CD8-positive, alpha-beta memory T cell (primary cell): Measurements from ENCODE around the gene CACNA1E. TPM values are rescaled to one million over a fixed set of nuclear protein-coding genes. Genes with fewer than 3 reads are reported as not detected.

Source experiments
- CTCF ChIA-PET: fragments of 350-600 bp; sonication (Branson Sonifier 250); formaldehyde crosslinking; loops from one replicate; lab custom pipeline; 2021; ENCODE audit warnings: antibody characterized with exemption; lab: Charles Lee
- POLR2A ChIA-PET: fragments of 350-600 bp; sonication (Branson Sonifier 250); formaldehyde crosslinking; loops from one replicate; lab custom pipeline; 2021; ENCODE audit warnings: antibody characterized with exemption; lab: Charles Lee
- DNase-seq, 5 donors: peaks; one replicate each; pipeline versions ENCODE4 v3.0.0 to v3.0.0-alpha.2; 2020 to 2022; ENCODE audit warnings: mixed read lengths in 1 of 5
- H3K27ac ChIP-seq: one replicate; pipeline ENCODE4 v1.7.0; 2013; ENCODE audit warnings: low read depth, mild to moderate bottlenecking, low read length, moderate library complexity
- H3K27me3 ChIP-seq: 2 replicates; pipeline ENCODE4 v1.7.0; 2013; ENCODE audit warnings: low read length, mild to moderate bottlenecking; ENCODE audit not compliant: insufficient read depth, poor library complexity, severe bottlenecking
- H3K36me3 ChIP-seq: 2 replicates; pipeline ENCODE4 v1.7.0; 2013; ENCODE audit warnings: mild to moderate bottlenecking, low read length, moderate library complexity; ENCODE audit not compliant: insufficient read depth
- H3K4me1 ChIP-seq: 2 replicates; pipeline ENCODE4 v1.7.0; 2013; ENCODE audit warnings: mild to moderate bottlenecking, low read length, moderate library complexity; ENCODE audit not compliant: insufficient read depth
- H3K4me3 ChIP-seq: 2 replicates; pipeline ENCODE4 v1.7.0; 2013; ENCODE audit warnings: mild to moderate bottlenecking, low read length
- H3K9me3 ChIP-seq: 2 replicates; pipeline ENCODE4 v1.7.0; 2013; ENCODE audit warnings: mild to moderate bottlenecking, low read length
- H3K27ac Mint-ChIP-seq, 8 donors: one replicate each; pipeline ENCODE4 v1.8.0; 2020 to 2021; ENCODE audit warnings: mixed read lengths in 8 of 8, mild to moderate bottlenecking in 6 of 8, inconsistent platforms in 3 of 8, moderate library complexity in 3 of 8
- H3K27me3 Mint-ChIP-seq, 2 donors: one replicate each; pipeline ENCODE4 v1.8.0; 2020 to 2021; ENCODE audit warnings: mixed read lengths in 2 of 2, mild to moderate bottlenecking in 1 of 2, moderate library complexity in 1 of 2
- H3K36me3 Mint-ChIP-seq, 3 donors: one replicate each; pipeline ENCODE4 v1.8.0; 2020 to 2021; ENCODE audit warnings: mixed read lengths in 3 of 3, inconsistent platforms in 1 of 3, mild to moderate bottlenecking in 1 of 3
- H3K4me1 Mint-ChIP-seq, 3 donors: one replicate each; pipeline ENCODE4 v1.8.0; 2020 to 2021; ENCODE audit warnings: mixed read lengths in 3 of 3, inconsistent platforms in 1 of 3, mild to moderate bottlenecking in 1 of 3
- H3K4me3 Mint-ChIP-seq, 7 donors: one replicate each; pipeline ENCODE4 v1.8.0; 2020 to 2021; ENCODE audit warnings: mixed read lengths in 7 of 7, mild to moderate bottlenecking in 6 of 7, moderate library complexity in 4 of 7, inconsistent platforms in 2 of 7
- H3K9me3 Mint-ChIP-seq, 5 donors: one replicate each; pipeline ENCODE4 v1.8.0; 2020 to 2022; ENCODE audit warnings: mixed read lengths in 5 of 5, mild to moderate bottlenecking in 3 of 5, moderate library complexity in 2 of 5, inconsistent platforms in 1 of 5
- polyA plus RNA-seq: library from polyadenylated mRNA; unstranded; fragments of 300-500 nt; fragmentation: Illumina TruSeq; gene quantifications from one replicate; pipeline ENCODE4 v1.2.3, GENCODE V29; 2021
- total RNA-seq, 2 experiments: library from RNA; stranded (reverse); gene quantifications; one replicate each; pipeline ENCODE4 v1.2.3, GENCODE V29; 2021

Gene CACNA1E
- total and polyA plus RNA-seq, 3 experiments from 2014 or later, result not detected

GRCh38 chr1:181451661-181452230 is 31.6 kb upstream of the CACNA1E start:
- Mint-ChIP-seq H3K9me3 (peaks cover 0 to under 1% (median 0%) of the 10 kb centered on the region in 5 donors), H3K36me3 (no peaks in the 10 kb centered on the region), H3K27me3 (peaks cover 2 to 15% of the 10 kb centered on the region in 2 donors), H3K4me3 (no peak overlapping the region), H3K27ac (no peak overlapping the region), H3K4me1 (no peaks in the 10 kb centered on the region)
- CTCF ChIA-PET, result no interaction called here
- POLR2A ChIA-PET, result no interaction called here
- Histone ChIP-seq H3K9me3 (no peaks in the 10 kb centered on the region), H3K36me3 (no peaks in the 10 kb centered on the region), H3K27ac (no peak overlapping the region), H3K4me3 (no peak overlapping the region), H3K4me1 (no peaks in the 10 kb centered on the region), H3K27me3 (no peaks in the 10 kb centered on the region)
- DNase-seq, result no peak

- H3K9me3 ChIP-seq, result no peaks in the 10 kb centered on the region
- H3K27me3 ChIP-seq, result no peaks in the 10 kb centered on the region
- no peaks in the 10 kb centered on the region for H3K4me1 Mint-ChIP-seq
- DNase-seq, result no peak
- peaks cover 2 to 23% of the 10 kb centered on the region in 2 donors for H3K27me3 Mint-ChIP-seq
- no peak overlapping the region for H3K4me3 Mint-ChIP-seq
- ChIA-PET POLR2A (interaction anchor here (0.5 kb wide), 1 partner anchor 29 kb away, joined by 4 read pairs; no protein-coding TSS in a partner anchor), CTCF (no interaction called here)
- no peak overlapping the region for H3K27ac Mint-ChIP-seq
- H3K27ac ChIP-seq, result no peak overlapping the region
- no peak overlapping the region for H3K4me3 ChIP-seq
- H3K4me1 ChIP-seq, result no peaks in the 10 kb centered on the region
- no peaks in the 10 kb centered on the region for H3K36me3 Mint-ChIP-seq
- H3K9me3 Mint-ChIP-seq, result peaks cover 0 to 7% (median 0%) of the 10 kb centered on the region in 5 donors
- H3K36me3 ChIP-seq, result no peaks in the 10 kb centered on the region
These were observed 30.6 kb upstream of the CACNA1E start for GRCh38 chr1:181452746-181453145.

DNA sequence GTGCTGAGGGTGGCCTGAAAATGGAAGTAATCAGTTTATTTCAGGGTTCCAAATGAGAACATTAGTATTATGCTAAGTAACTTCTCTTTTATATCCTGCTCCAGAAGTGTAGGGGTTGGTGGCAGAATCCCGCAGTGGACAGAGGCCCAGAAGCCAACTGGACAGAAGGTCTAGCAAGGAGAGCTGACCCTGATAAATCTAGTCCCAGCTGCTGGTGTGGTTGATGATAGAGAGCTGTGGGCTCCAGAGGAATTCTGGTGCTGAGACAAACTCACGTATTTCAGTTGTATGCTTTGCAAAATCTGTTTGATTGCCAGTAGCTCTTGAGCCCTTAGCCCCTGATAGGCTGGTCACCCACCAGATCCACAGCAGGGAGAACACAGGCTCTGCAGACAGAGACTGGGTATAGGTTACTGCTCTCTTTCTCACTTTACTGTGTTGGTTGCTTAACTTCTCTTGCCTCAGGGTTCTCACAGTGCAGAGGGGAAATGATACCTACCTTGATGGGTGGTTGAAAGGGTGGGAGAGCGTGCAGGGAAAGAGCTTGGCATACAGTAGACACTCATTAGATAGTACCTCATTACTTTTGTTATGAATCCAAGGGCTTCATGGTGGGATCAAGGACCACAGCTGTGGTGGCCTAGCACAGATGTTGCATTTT is 29.6 kb upstream of the CACNA1E start:
- Histone ChIP-seq H3K9me3 (no peaks in the 10 kb centered on the region), H3K36me3 (no peaks in the 10 kb centered on the region), H3K4me3 (no peak overlapping the region), H3K4me1 (no peaks in the 10 kb centered on the region), H3K27me3 (no peaks in the 10 kb centered on the region), H3K27ac (no peak overlapping the region)
- Mint-ChIP-seq H3K27ac (no peak overlapping the region), H3K4me1 (no peaks in the 10 kb centered on the region), H3K9me3 (peaks cover 0 to 7% (median 0%) of the 10 kb centered on the region in 5 donors), H3K36me3 (no peaks in the 10 kb centered on the region), H3K27me3 (peaks cover 2 to 21% of the 10 kb centered on the region in 2 donors), H3K4me3 (no peak overlapping the region)
- ChIA-PET POLR2A (no interaction called here), CTCF (no interaction called here)
- no peak for DNase-seq

GRCh38 chr1:181456551-181456950 is 26.8 kb upstream of the CACNA1E start:
- Mint-ChIP-seq H3K9me3 (peaks cover 0 to 7% (median 0%) of the 10 kb centered on the region in 5 donors), H3K36me3 (no peaks in the 10 kb centered on the region), H3K27ac (no peak overlapping the region), H3K27me3 (peaks cover 2 to 24% of the 10 kb centered on the region in 2 donors), H3K4me1 (no peaks in the 10 kb centered on the region), H3K4me3 (no peak overlapping the region)
- DNase-seq, result no peak
- Histone ChIP-seq H3K27me3 (no peaks in the 10 kb centered on the region), H3K4me3 (no peak overlapping the region), H3K27ac (no peak overlapping the region), H3K4me1 (no peaks in the 10 kb centered on the region), H3K36me3 (no peaks in the 10 kb centered on the region), H3K9me3 (no peaks in the 10 kb centered on the region)
- CTCF ChIA-PET, result no interaction called here
- POLR2A ChIA-PET, result no interaction called here

DNA sequence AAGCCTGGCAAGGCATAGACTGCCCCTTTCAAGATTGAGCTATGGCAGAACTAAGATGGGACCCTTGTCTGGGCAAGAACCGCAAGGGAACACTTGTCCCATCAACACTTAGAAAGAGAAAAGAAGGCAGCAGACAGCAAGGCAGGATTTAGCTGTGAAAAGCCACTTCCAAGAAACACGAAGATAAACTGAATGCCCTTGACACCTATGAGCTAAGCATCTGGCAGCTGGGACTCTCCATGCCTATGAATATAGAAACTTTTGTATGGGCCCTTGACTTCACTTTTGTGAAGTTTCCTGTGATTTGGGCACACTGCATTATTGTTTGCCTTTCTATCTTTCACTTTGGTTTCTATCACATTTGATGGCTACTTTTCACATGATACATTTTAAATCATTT is 24.9 kb upstream of the CACNA1E start:
- Histone ChIP-seq H3K27ac (no peak overlapping the region), H3K27me3 (no peaks in the 10 kb centered on the region), H3K36me3 (no peaks in the 10 kb centered on the region), H3K4me1 (no peaks in the 10 kb centered on the region), H3K4me3 (no peak overlapping the region), H3K9me3 (no peaks in the 10 kb centered on the region)
- H3K9me3 Mint-ChIP-seq, result peaks cover 0 to 7% (median 0%) of the 10 kb centered on the region in 5 donors
- CTCF ChIA-PET, result no interaction called here
- H3K36me3 Mint-ChIP-seq, result no peaks in the 10 kb centered on the region
- no peak overlapping the region for H3K4me3 Mint-ChIP-seq
- no peaks in the 10 kb centered on the region for H3K4me1 Mint-ChIP-seq
- no peak for DNase-seq
- no peak overlapping the region for H3K27ac Mint-ChIP-seq
- H3K27me3 Mint-ChIP-seq, result peaks cover 2 to 24% of the 10 kb centered on the region in 2 donors
- POLR2A ChIA-PET, result no interaction called here

- Mint-ChIP-seq H3K36me3 (no peaks in the 10 kb centered on the region), H3K9me3 (peaks cover 0 to 7% (median under 1%) of the 10 kb centered on the region in 5 donors), H3K27me3 (peaks cover 2 to 26% of the 10 kb centered on the region in 2 donors), H3K4me1 (no peaks in the 10 kb centered on the region), H3K4me3 (no peak overlapping the region), H3K27ac (no peak overlapping the region)
- H3K27ac ChIP-seq, result no peak overlapping the region
- no peak overlapping the region for H3K4me3 ChIP-seq
- no peaks in the 10 kb centered on the region for H3K4me1 ChIP-seq
- no peaks in the 10 kb centered on the region for H3K36me3 ChIP-seq
- CTCF ChIA-PET, result no interaction called here
- POLR2A ChIA-PET, result no interaction called here
- no peak for DNase-seq
- H3K9me3 ChIP-seq, result no peaks in the 10 kb centered on the region
- no peaks in the 10 kb centered on the region for H3K27me3 ChIP-seq
These were observed 24.2 kb upstream of the CACNA1E start for GRCh38 chr1:181459067-181459466.

DNA sequence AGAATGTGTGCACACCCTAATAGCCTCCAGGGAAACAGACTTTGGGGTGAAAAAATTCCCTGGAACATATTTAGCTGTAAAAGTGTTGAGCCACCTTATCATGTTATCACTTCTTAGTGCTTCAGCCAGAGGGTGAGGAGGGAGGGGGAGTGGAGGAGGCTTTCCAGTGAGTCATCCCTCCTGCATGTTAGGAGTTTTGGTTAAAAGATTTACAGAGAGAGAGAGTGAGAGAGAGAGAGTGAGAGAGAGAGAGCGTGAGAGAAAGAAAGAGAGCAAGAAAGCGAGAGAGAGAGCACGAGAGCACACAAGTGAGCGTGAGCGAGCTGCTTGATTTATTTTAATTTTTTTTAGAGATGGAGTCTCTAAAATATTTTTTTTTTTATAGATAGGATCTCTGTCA is 13.5 kb upstream of the CACNA1E start:
- no peak overlapping the region for H3K27ac Mint-ChIP-seq
- peaks cover 12 to 41% of the 10 kb centered on the region in 2 donors for H3K27me3 Mint-ChIP-seq
- Histone ChIP-seq H3K4me1 (no peaks in the 10 kb centered on the region), H3K27ac (no peak overlapping the region), H3K27me3 (peaks cover 6% of the 10 kb centered on the region), H3K4me3 (no peak overlapping the region), H3K9me3 (no peaks in the 10 kb centered on the region), H3K36me3 (no peaks in the 10 kb centered on the region)
- DNase-seq, result no peak
- H3K4me3 Mint-ChIP-seq, result no peak overlapping the region
- H3K4me1 Mint-ChIP-seq, result no peaks in the 10 kb centered on the region
- peaks cover 0 to 1% (median 0%) of the 10 kb centered on the region in 5 donors for H3K9me3 Mint-ChIP-seq
- ChIA-PET POLR2A (no interaction called here), CTCF (no interaction called here)
- H3K36me3 Mint-ChIP-seq, result no peaks in the 10 kb centered on the region

- Mint-ChIP-seq H3K9me3 (no peaks in the 10 kb centered on the region), H3K36me3 (no peaks in the 10 kb centered on the region), H3K4me3 (no peak overlapping the region), H3K4me1 (no peaks in the 10 kb centered on the region), H3K27ac (no peak overlapping the region), H3K27me3 (peaks cover under 1 to 31% of the 10 kb centered on the region in 2 donors)
- CTCF ChIA-PET, result no interaction called here
- H3K4me1 ChIP-seq, result no peaks in the 10 kb centered on the region
- H3K9me3 ChIP-seq, result no peaks in the 10 kb centered on the region
- POLR2A ChIA-PET, result no interaction called here
- no peak overlapping the region for H3K27ac ChIP-seq
- no peak for DNase-seq
- H3K36me3 ChIP-seq, result no peaks in the 10 kb centered on the region
- no peaks in the 10 kb centered on the region for H3K27me3 ChIP-seq
- H3K4me3 ChIP-seq, result no peak overlapping the region
These were observed 7.7 kb upstream of the CACNA1E start for GRCh38 chr1:181475580-181475979.
